Adrenal gland (tissue), 5 donors: ENCODE data around the gene TLN1.

Source experiments
- POLR2A ChIP-seq, 2 donors: fragments of 450-650 bp; IDR thresholded peaks; one replicate each; pipeline ENCODE4 v1.6.1; 2017; ENCODE audit warnings: antibody characterized with exemption in 2 of 2, mild to moderate bottlenecking in 2 of 2, moderate library complexity in 1 of 2
- TF ChIP-seq, protein P1 (sequence below), 6 experiments: fragments of 450-650 bp in 4 of 6; fragments of 200-600 bp in 2 of 6; sonication (generic) in 1 of 6; IDR thresholded peaks; 1 replicate in 5 of 6; 2 replicates in 1 of 6; pipeline versions ENCODE4 v1.5.1 to v1.8.0; 2016 to 2021; ENCODE audit warnings: antibody characterized with exemption in 6 of 6, mild to moderate bottlenecking in 2 of 6, moderate library complexity in 1 of 6
- donor health status: DM: no; HTN: no; CAD: no.

DNA sequence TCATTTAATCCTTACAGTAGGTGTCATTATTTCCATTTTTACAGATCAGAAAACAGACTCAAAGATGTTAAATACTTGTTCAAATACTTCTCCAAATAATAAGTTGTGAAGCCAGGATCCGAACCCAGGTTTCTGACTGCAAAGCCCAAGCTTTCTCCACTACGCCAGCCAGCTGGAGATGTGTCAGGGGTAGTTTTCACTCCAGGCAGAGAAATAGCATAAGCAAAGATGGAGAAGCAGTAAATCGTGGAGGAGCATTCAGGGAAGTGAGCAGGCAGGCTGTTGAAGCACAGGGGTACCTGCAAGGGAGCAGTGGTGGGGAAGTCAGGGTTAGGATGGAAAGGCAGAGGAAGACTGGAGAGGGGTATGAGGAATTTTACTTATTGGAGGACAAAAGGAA lies 2.9 kb downstream of the TLN1 start:
- TF ChIP-seq, protein P1, sequence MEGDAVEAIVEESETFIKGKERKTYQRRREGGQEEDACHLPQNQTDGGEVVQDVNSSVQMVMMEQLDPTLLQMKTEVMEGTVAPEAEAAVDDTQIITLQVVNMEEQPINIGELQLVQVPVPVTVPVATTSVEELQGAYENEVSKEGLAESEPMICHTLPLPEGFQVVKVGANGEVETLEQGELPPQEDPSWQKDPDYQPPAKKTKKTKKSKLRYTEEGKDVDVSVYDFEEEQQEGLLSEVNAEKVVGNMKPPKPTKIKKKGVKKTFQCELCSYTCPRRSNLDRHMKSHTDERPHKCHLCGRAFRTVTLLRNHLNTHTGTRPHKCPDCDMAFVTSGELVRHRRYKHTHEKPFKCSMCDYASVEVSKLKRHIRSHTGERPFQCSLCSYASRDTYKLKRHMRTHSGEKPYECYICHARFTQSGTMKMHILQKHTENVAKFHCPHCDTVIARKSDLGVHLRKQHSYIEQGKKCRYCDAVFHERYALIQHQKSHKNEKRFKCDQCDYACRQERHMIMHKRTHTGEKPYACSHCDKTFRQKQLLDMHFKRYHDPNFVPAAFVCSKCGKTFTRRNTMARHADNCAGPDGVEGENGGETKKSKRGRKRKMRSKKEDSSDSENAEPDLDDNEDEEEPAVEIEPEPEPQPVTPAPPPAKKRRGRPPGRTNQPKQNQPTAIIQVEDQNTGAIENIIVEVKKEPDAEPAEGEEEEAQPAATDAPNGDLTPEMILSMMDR (IDR thresholded peaks at IDR 0.05) = no peak
- TF ChIP-seq POLR2A (IDR thresholded peaks at IDR 0.05) = no peak
